Endodermal cell (in vitro differentiated cells): ENCODE data around the gene HNMT. TPM values are rescaled to one million over a fixed set of nuclear protein-coding genes. Genes with fewer than 3 reads are reported as not detected.

Source experiments
- DNase-seq: peaks from one replicate; pipeline ENCODE4 v3.0.0-alpha.2; 2017
- H3K27ac ChIP-seq: 2 replicates; pipeline ENCODE4 v1.5.1; 2013; ENCODE audit warnings: mild to moderate bottlenecking, low read depth, low read length, moderate library complexity
- H3K27me3 ChIP-seq: 2 replicates; pipeline ENCODE4 v1.6.1; 2013; ENCODE audit warnings: mild to moderate bottlenecking, low read length, moderate library complexity; ENCODE audit not compliant: insufficient read depth, control insufficient read depth, poor library complexity, severe bottlenecking
- H3K36me3 ChIP-seq: 2 replicates; pipeline ENCODE4 v1.7.0; 2013; ENCODE audit warnings: mild to moderate bottlenecking, low read length, moderate library complexity; ENCODE audit not compliant: control insufficient read depth, insufficient read depth
- H3K4me1 ChIP-seq: one replicate; pipeline ENCODE4 v1.7.0; 2013; ENCODE audit warnings: low read length; ENCODE audit not compliant: control insufficient read depth, insufficient read depth
- H3K4me3 ChIP-seq: 2 replicates; pipeline ENCODE4 v1.5.1; 2013; ENCODE audit warnings: mild to moderate bottlenecking, low read length, moderate library complexity
- H3K9ac ChIP-seq: 2 replicates; pipeline ENCODE4 v1.6.1; 2013; ENCODE audit warnings: mild to moderate bottlenecking, low read length, moderate library complexity; ENCODE audit not compliant: poor library complexity, severe bottlenecking; ENCODE audit errors: extremely low read depth
- H3K9me3 ChIP-seq: 2 replicates; pipeline ENCODE4 v1.6.1; 2013; ENCODE audit warnings: mild to moderate bottlenecking, low read length, moderate library complexity; ENCODE audit not compliant: control insufficient read depth
- H3K27ac Mint-ChIP-seq: 2 replicates; pipeline ENCODE4 v1.8.0; 2020; ENCODE audit warnings: mixed read lengths
- H3K27me3 Mint-ChIP-seq: 2 replicates; pipeline ENCODE4 v1.8.0; 2021; ENCODE audit warnings: mild to moderate bottlenecking, mixed read lengths; ENCODE audit not compliant: insufficient read depth
- H3K36me3 Mint-ChIP-seq: 2 replicates; pipeline ENCODE4 v1.8.0; 2020; ENCODE audit warnings: low read depth, mixed read lengths
- H3K4me1 Mint-ChIP-seq: 2 replicates; pipeline ENCODE4 v1.8.0; 2020; ENCODE audit warnings: mixed read lengths
- H3K4me3 Mint-ChIP-seq: 2 replicates; pipeline ENCODE4 v1.8.0; 2020; ENCODE audit warnings: mild to moderate bottlenecking, moderate library complexity, mixed read lengths
- H3K9me3 Mint-ChIP-seq: 2 replicates; pipeline ENCODE4 v1.8.0; 2020; ENCODE audit warnings: mild to moderate bottlenecking, mixed read lengths
- WGBS, 2 experiments: methylation state at CpG; one replicate each; pipeline versions ENCODE4 v1.1.5 to v1.1.7; 2013; ENCODE audit warnings: missing lambda C conversion rate in 2 of 2, mixed read lengths in 1 of 2; ENCODE audit not compliant: insufficient coverage in 1 of 2, insufficient read length in 1 of 2; 5-methylcytosine and 5-hydroxymethylcytosine counted together
- total RNA-seq, 2 donors: library from RNA; stranded (reverse); fragmentation: NEBNext Ultra II Directional in 1 of 2; extraction: Animal tissue kit (Norgen Biotek cat#: 25700) in 1 of 2; gene quantifications; 2 replicates in 1 of 2; 3 replicates in 1 of 2; pipeline ENCODE4 v1.2.1, GENCODE V29; 2021
- TF ChIP-seq, protein P1 (sequence below): fragments of 200-600 bp; sonication (generic); conservative IDR thresholded peaks from 2 replicates; pipeline ENCODE4 v1.5.0; 2021; ENCODE audit warnings: antibody characterized with exemption, mild to moderate bottlenecking

The HNMT gene
- total RNA-seq, 2 donors from 2014 or later = 10.6 to 18.0 TPM

GRCh38 chr2:138059487-138060300, 95.4 kb downstream of the HNMT start:
- no peaks in the 10 kb centered on the region for H3K9me3 Mint-ChIP-seq
- H3K4me1 ChIP-seq = peaks cover 5% of the 10 kb centered on the region
- no peaks in the 10 kb centered on the region for H3K36me3 Mint-ChIP-seq
- H3K27ac Mint-ChIP-seq = no peak overlapping the region
- no peak overlapping the region for H3K27ac ChIP-seq
- no peak overlapping the region for H3K4me3 Mint-ChIP-seq
- no peaks in the 10 kb centered on the region for H3K36me3 ChIP-seq
- no peaks in the 10 kb centered on the region for H3K27me3 ChIP-seq
- H3K9ac ChIP-seq = no peak overlapping the region
- no peaks in the 10 kb centered on the region for H3K9me3 ChIP-seq
- 86 to 100% methylated on average over 1 to 3 of the region's 3 CpGs for WGBS, 2 experiments
- DNase-seq = no peak
- H3K4me1 Mint-ChIP-seq = no peaks in the 10 kb centered on the region
- H3K4me3 ChIP-seq = no peak overlapping the region
- TF ChIP-seq, protein P1, sequence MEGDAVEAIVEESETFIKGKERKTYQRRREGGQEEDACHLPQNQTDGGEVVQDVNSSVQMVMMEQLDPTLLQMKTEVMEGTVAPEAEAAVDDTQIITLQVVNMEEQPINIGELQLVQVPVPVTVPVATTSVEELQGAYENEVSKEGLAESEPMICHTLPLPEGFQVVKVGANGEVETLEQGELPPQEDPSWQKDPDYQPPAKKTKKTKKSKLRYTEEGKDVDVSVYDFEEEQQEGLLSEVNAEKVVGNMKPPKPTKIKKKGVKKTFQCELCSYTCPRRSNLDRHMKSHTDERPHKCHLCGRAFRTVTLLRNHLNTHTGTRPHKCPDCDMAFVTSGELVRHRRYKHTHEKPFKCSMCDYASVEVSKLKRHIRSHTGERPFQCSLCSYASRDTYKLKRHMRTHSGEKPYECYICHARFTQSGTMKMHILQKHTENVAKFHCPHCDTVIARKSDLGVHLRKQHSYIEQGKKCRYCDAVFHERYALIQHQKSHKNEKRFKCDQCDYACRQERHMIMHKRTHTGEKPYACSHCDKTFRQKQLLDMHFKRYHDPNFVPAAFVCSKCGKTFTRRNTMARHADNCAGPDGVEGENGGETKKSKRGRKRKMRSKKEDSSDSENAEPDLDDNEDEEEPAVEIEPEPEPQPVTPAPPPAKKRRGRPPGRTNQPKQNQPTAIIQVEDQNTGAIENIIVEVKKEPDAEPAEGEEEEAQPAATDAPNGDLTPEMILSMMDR = no peak
- H3K27me3 Mint-ChIP-seq = peaks cover 3% of the 10 kb centered on the region

- TF ChIP-seq, protein P1 = no peak
- DNase-seq = no peak
- no peaks in the 10 kb centered on the region for H3K9me3 ChIP-seq
- H3K27ac Mint-ChIP-seq = no peak overlapping the region
- H3K27ac ChIP-seq = no peak overlapping the region
- 94 to 100% methylated on average over 1 of the region's 1 CpG for WGBS, 2 experiments
- no peaks in the 10 kb centered on the region for H3K9me3 Mint-ChIP-seq
- H3K27me3 ChIP-seq = no peaks in the 10 kb centered on the region
- peaks cover 5% of the 10 kb centered on the region for H3K4me1 ChIP-seq
- H3K4me3 ChIP-seq = no peak overlapping the region
- H3K9ac ChIP-seq = no peak overlapping the region
- peaks cover 4% of the 10 kb centered on the region for H3K27me3 Mint-ChIP-seq
- H3K36me3 Mint-ChIP-seq = no peaks in the 10 kb centered on the region
- H3K36me3 ChIP-seq = no peaks in the 10 kb centered on the region
- H3K4me1 Mint-ChIP-seq = no peaks in the 10 kb centered on the region
- H3K4me3 Mint-ChIP-seq = no peak overlapping the region
These were observed 96.0 kb downstream of the HNMT start for GRCh38 chr2:138060301-138060635.

GRCh38 chr2:138061961-138062360, 97.7 kb downstream of the HNMT start:
- H3K4me3 Mint-ChIP-seq = no peak overlapping the region
- no peak overlapping the region for H3K27ac ChIP-seq
- no peak overlapping the region for H3K4me3 ChIP-seq
- H3K36me3 ChIP-seq = no peaks in the 10 kb centered on the region
- H3K9me3 Mint-ChIP-seq = no peaks in the 10 kb centered on the region
- TF ChIP-seq, protein P1 = no peak
- peaks cover 5% of the 10 kb centered on the region for H3K4me1 ChIP-seq
- no peak overlapping the region for H3K9ac ChIP-seq
- no peaks in the 10 kb centered on the region for H3K36me3 Mint-ChIP-seq
- no peak for DNase-seq
- H3K27me3 ChIP-seq = no peaks in the 10 kb centered on the region
- H3K27ac Mint-ChIP-seq = no peak overlapping the region
- H3K27me3 Mint-ChIP-seq = peaks cover 4% of the 10 kb centered on the region
- no peaks in the 10 kb centered on the region for H3K9me3 ChIP-seq
- no peaks in the 10 kb centered on the region for H3K4me1 Mint-ChIP-seq
- WGBS, 2 experiments = 93% methylated on average over 2 of the region's 2 CpGs; no CpG with 5 or more reads in 1 of the 2 experiments
